HG03025 (cell line): ENCODE data around the gene ANKRD40CL.
A peak's percentile ranks its signal among the peaks of the same experiment; 100 is the strongest.

ENCODE experiments used
- ATAC-seq: cut with Tn5 transposase; IDR thresholded peaks from one replicate; pipeline ENCODE4 v1.9.1; 2021; ENCODE audit warnings: mild to moderate bottlenecking, moderate library complexity; ENCODE audit not compliant: unreplicated experiment, low FRiP score

The ANKRD40CL gene

GRCh38 chr17:50719924-50720794, 47.2 kb downstream of the ANKRD40CL start:
- no peak for ATAC-seq

- peak; percentile 87 for ATAC-seq
These were observed 48.0 kb downstream of the ANKRD40CL start, which contains the start of gene LUC7L3 for GRCh38 chr17:50719144-50719923. LUC7L3 (plus strand) TSS chr17:50719603; CDS start chr17:50719733, 130 bp downstream.

GRCh38 chr17:50715471-50715870, 51.8 kb downstream of the ANKRD40CL start:
- ATAC-seq: no peak

GRCh38 chr17:50712641-50713040, 54.7 kb downstream of the ANKRD40CL start:
- no peak for ATAC-seq
